Tibial nerve (tissue), 4 donors: ENCODE measurements around the gene HNF4A. TPM values are rescaled to one million over a fixed set of nuclear protein-coding genes. Genes with fewer than 3 reads are reported as not detected.

Experiments
- DNase-seq, 2 donors: peaks; one replicate each; pipeline ENCODE4 v3.0.0-alpha.2; 2019; ENCODE audit warnings: low spot score in 2 of 2
- H3K27ac ChIP-seq, 4 donors: fragments of 200-600 bp; sonication (generic) in 3 of 4; one replicate each; pipeline ENCODE4 v1.5.1; 2017 to 2019; ENCODE audit warnings: mild to moderate bottlenecking in 1 of 4
- H3K27me3 ChIP-seq, 2 donors: fragments of 200-600 bp; sonication (generic) in 1 of 2; one replicate each; pipeline versions ENCODE4 v1.5.1 to v1.6.0; 2017 to 2019
- H3K36me3 ChIP-seq, 3 donors: fragments of 200-600 bp; sonication (generic); one replicate each; pipeline ENCODE4 v1.5.1; 2018 to 2019
- H3K4me1 ChIP-seq, 4 donors: fragments of 200-600 bp; sonication (generic) in 3 of 4; one replicate each; pipeline ENCODE4 v1.5.1; 2017 to 2019
- H3K4me3 ChIP-seq, 4 donors: fragments of 200-600 bp; sonication (generic) in 3 of 4; one replicate each; pipeline ENCODE4 v1.5.1; 2017 to 2019; ENCODE audit warnings: mild to moderate bottlenecking in 1 of 4, moderate library complexity in 1 of 4
- H3K9me3 ChIP-seq, 4 donors: fragments of 200-600 bp; sonication (generic) in 3 of 4; one replicate each; pipeline ENCODE4 v1.5.1; 2017 to 2019
- EP300 ChIP-seq, 2 donors: sonication (generic); formaldehyde crosslinking; IDR thresholded peaks; one replicate each; pipeline ENCODE4 v1.6.1; 2017; ENCODE audit warnings: antibody characterized with exemption in 2 of 2, mild to moderate bottlenecking in 1 of 2
- POLR2A ChIP-seq, 2 donors: fragments of 450-650 bp; IDR thresholded peaks; one replicate each; pipeline ENCODE4 v1.6.1; 2017; ENCODE audit warnings: antibody characterized with exemption in 2 of 2, mild to moderate bottlenecking in 2 of 2, moderate library complexity in 2 of 2
- WGBS, 2 donors: methylation state at CpG; one replicate each; pipeline ENCODE4 v1.1.5; 2018; 5-methylcytosine and 5-hydroxymethylcytosine counted together
- total RNA-seq, 4 donors: library from RNA; depleted of rRNA; stranded (reverse); fragments of >200 nt; gene quantifications; one replicate each; pipeline ENCODE4 v1.1.0, GENCODE V29; 2016
- TF ChIP-seq, protein P1 (sequence below), 5 experiments: fragments of 200-600 bp in 3 of 5; fragments of 450-650 bp in 2 of 5; sonication (generic) in 3 of 5; IDR thresholded peaks; one replicate each; pipeline ENCODE4 v1.5.1; 2016 to 2019; ENCODE audit warnings: antibody characterized with exemption in 5 of 5, mild to moderate bottlenecking in 3 of 5, moderate library complexity in 2 of 5

HNF4A gene
- total RNA-seq, 4 donors from 2014 or later, result not detected

DNA sequence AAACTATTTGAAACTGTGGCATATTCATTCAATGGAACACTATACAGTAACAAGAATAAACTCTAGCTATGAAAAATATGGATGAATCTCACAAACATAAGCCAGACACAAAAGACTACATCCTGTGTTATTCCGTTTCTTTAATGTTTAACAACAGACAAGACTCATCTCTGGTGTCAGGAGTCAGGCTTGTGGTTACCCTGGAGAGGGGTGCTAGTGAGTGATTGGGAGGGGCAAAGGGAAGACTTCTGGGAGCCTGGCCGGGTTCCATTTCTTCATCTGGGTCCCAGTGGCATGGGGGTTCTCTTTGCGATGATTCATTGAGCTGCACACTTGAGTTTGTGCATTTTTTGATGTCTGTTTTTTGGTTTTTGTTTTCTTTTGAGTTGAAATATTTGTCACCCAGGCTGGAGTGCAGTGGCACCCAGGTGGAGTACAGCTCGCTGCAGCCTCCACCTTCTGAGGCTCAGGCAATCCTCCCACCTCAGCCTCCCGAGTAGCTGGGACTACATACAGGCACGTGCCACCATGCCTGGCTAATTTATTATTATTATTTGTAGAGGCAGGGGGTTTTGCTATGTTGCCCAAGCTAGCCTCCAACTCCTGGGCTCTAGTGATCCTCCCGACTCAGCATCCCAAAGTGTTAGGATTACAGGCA, 98.9 kb downstream of the HNF4A start:
- Histone ChIP-seq H3K27ac (no peak overlapping the region), H3K36me3 (no peaks in the 10 kb centered on the region), H3K4me1 (no peaks in the 10 kb centered on the region), H3K4me3 (no peak overlapping the region), H3K9me3 (no peaks in the 10 kb centered on the region), H3K27me3 (no peaks in the 10 kb centered on the region)
- no peak for TF ChIP-seq POLR2A (IDR thresholded peaks at IDR 0.05)
- DNase-seq, result no peak
- WGBS, 2 donors, result 78 to 81% methylated on average over 7 of the region's 7 CpGs

DNA sequence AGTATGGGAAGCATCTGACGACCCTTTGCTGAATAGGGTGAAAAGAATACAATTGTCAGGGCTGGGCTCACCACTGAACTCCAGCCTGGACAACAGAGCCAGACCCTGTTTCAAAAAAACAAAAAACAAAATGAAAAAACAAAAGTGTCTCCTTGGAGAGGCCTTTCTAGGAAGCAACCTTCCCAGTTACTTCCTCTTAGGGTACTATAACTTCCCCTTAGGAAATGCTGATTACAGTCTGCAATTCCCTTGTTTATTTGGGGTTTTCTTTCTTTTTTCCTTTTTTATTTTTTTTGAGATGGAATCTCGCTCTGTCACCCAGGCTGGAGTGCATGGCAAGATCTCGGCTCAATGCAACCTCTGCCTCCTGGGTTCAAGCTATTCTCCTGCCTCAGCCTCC, 99.6 kb downstream of the HNF4A start:
- Histone ChIP-seq H3K27me3 (no peaks in the 10 kb centered on the region), H3K27ac (no peak overlapping the region), H3K9me3 (no peaks in the 10 kb centered on the region), H3K4me1 (no peaks in the 10 kb centered on the region), H3K36me3 (no peaks in the 10 kb centered on the region), H3K4me3 (no peak overlapping the region)
- no peak for DNase-seq
- TF ChIP-seq POLR2A (IDR thresholded peaks at IDR 0.05), result no peak
- no peak for TF ChIP-seq EP300 (IDR thresholded peaks at IDR 0.05)
- WGBS, 2 donors, result 44 to 48% methylated on average over 3 of the region's 3 CpGs

DNA sequence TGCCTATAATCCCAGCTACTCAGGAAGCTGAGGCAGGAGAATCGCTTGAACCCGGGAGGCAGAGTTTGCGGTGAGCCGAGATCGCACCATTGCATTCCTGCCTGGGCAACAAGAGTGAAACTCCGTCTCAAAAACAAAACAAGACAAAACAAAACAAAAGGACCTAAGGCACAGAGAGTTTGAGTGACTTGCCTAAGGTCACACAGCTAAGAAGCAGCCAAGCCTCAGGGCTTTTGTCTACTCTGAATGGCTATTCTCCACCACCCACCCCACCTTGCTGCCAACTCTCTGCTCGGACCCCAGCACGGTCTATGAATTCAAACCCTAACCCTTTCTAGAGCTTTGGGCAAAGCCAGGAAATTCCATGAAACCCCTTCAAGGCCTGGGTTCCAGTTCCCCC, 101.1 kb downstream of the HNF4A start:
- no peaks in the 10 kb centered on the region for H3K36me3 ChIP-seq
- TF ChIP-seq EP300 (IDR thresholded peaks at IDR 0.05) (no peak), POLR2A (IDR thresholded peaks at IDR 0.05) (no peak)
- TF ChIP-seq, protein P1, sequence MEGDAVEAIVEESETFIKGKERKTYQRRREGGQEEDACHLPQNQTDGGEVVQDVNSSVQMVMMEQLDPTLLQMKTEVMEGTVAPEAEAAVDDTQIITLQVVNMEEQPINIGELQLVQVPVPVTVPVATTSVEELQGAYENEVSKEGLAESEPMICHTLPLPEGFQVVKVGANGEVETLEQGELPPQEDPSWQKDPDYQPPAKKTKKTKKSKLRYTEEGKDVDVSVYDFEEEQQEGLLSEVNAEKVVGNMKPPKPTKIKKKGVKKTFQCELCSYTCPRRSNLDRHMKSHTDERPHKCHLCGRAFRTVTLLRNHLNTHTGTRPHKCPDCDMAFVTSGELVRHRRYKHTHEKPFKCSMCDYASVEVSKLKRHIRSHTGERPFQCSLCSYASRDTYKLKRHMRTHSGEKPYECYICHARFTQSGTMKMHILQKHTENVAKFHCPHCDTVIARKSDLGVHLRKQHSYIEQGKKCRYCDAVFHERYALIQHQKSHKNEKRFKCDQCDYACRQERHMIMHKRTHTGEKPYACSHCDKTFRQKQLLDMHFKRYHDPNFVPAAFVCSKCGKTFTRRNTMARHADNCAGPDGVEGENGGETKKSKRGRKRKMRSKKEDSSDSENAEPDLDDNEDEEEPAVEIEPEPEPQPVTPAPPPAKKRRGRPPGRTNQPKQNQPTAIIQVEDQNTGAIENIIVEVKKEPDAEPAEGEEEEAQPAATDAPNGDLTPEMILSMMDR (IDR thresholded peaks at IDR 0.05), result no peak
- 77 to 82% methylated on average over 8 of the region's 8 CpGs for WGBS, 2 donors
- H3K4me3 ChIP-seq, result no peak overlapping the region
- H3K27me3 ChIP-seq, result no peaks in the 10 kb centered on the region
- H3K27ac ChIP-seq, result peak overlapping the region in 1 of 4 donors; percentile 12
- no peaks in the 10 kb centered on the region for H3K4me1 ChIP-seq
- no peaks in the 10 kb centered on the region for H3K9me3 ChIP-seq
- no peak for DNase-seq

DNA sequence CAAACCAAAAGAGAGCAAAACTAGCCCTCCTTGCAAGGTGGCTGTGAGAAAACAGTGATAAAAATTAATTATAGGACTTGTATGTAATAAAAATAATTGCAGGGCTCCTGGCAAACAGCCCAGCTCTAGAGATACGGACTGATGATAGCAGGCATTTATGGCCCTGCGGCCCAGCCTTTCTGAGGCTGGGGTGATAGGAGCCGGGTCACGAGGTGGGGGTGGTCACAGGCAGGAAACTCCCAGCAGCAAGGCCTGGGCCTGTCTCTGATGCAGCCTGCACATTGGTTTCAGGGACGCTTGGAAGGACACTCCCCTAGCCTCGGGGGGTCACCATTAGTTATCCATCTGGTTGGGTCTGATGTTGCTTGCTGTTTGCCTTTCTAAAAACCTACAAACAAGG, 101.5 kb downstream of the HNF4A start:
- TF ChIP-seq, protein P1 (IDR thresholded peaks at IDR 0.05), result no peak
- TF ChIP-seq POLR2A (IDR thresholded peaks at IDR 0.05), result no peak
- no peak for TF ChIP-seq EP300 (IDR thresholded peaks at IDR 0.05)
- no peaks in the 10 kb centered on the region for H3K9me3 ChIP-seq
- DNase-seq, result no peak
- H3K4me1 ChIP-seq, result no peaks in the 10 kb centered on the region
- WGBS, 2 donors, result 40 to 52% methylated on average over 6 of the region's 6 CpGs
- H3K27ac ChIP-seq, result peak overlapping the region in 1 of 4 donors; percentile 12
- H3K4me3 ChIP-seq, result no peak overlapping the region
- no peaks in the 10 kb centered on the region for H3K27me3 ChIP-seq
- no peaks in the 10 kb centered on the region for H3K36me3 ChIP-seq

DNA sequence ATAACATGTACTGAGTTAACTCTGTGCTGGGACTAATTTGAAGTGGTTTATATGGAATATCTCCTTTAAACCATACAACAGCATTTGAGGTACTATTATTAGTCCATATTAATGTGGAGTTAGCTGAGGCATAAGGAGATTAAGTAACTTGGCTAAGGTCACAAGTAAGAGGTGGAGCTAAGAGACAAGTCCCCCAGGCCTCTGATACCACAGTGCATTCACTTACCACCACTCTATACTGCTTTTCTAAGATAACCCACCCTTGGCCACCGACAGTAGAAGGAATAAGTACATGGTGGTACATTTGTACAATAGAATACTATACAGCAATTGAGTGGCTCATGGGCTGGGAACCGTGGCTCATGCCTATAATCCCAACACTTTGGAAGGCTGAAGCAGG, 103.8 kb downstream of the HNF4A start:
- WGBS, 2 donors, result 84 to 86% methylated on average over 2 of the region's 2 CpGs
- TF ChIP-seq EP300 (IDR thresholded peaks at IDR 0.05) (no peak), POLR2A (IDR thresholded peaks at IDR 0.05) (no peak)
- TF ChIP-seq, protein P1 (IDR thresholded peaks at IDR 0.05), result no peak
- Histone ChIP-seq H3K27me3 (no peaks in the 10 kb centered on the region), H3K9me3 (no peaks in the 10 kb centered on the region), H3K4me3 (no peak overlapping the region), H3K27ac (no peak overlapping the region), H3K36me3 (no peaks in the 10 kb centered on the region), H3K4me1 (no peaks in the 10 kb centered on the region)
- no peak for DNase-seq

GRCh38 chr20:44460795-44461141, 105.3 kb downstream of the HNF4A start:
- no peaks in the 10 kb centered on the region for H3K27me3 ChIP-seq
- H3K4me1 ChIP-seq, result no peaks in the 10 kb centered on the region
- no peak overlapping the region for H3K4me3 ChIP-seq
- DNase-seq, result peak in 1 of 2 donors; percentile 62
- H3K9me3 ChIP-seq, result no peaks in the 10 kb centered on the region
- H3K27ac ChIP-seq, result peak overlapping the region in 2 of 4 donors; percentile 37 to 40
- WGBS, 2 donors, result 9 to 14% methylated on average over 3 of the region's 3 CpGs
- TF ChIP-seq POLR2A (IDR thresholded peaks at IDR 0.05) (no peak), EP300 (IDR thresholded peaks at IDR 0.05) (no peak)
- TF ChIP-seq, protein P1 (IDR thresholded peaks at IDR 0.05), result peak; percentile 8 to 41 (median 16)
- H3K36me3 ChIP-seq, result no peaks in the 10 kb centered on the region
